HFFc6 (cell line): ENCODE data around the gene RASD1. TPM values are rescaled to one million over a fixed set of nuclear protein-coding genes. Genes with fewer than 3 reads are reported as not detected.

Experiments
- DNase-seq: peaks from one replicate; pipeline ENCODE4 v3.0.0-alpha.2; 2018
- H3K27ac Mint-ChIP-seq: 2 replicates; pipeline ENCODE4 v1.8.0; 2020; ENCODE audit warnings: mild to moderate bottlenecking, mixed read lengths
- H3K27me3 Mint-ChIP-seq: 2 replicates; pipeline ENCODE4 v1.8.0; 2021; ENCODE audit warnings: mild to moderate bottlenecking, moderate library complexity, mixed read lengths; ENCODE audit not compliant: insufficient read depth
- H3K36me3 Mint-ChIP-seq: 2 replicates; pipeline ENCODE4 v1.8.0; 2021; ENCODE audit warnings: low read depth, mixed read lengths
- H3K4me1 Mint-ChIP-seq: 2 replicates; pipeline ENCODE4 v1.8.0; 2020; ENCODE audit warnings: low read depth, mixed read lengths
- H3K4me3 Mint-ChIP-seq: 2 replicates; pipeline ENCODE4 v1.8.0; 2020; ENCODE audit warnings: mild to moderate bottlenecking, moderate library complexity, mixed read lengths
- H3K9me3 Mint-ChIP-seq: 2 replicates; pipeline ENCODE4 v1.8.0; 2020; ENCODE audit warnings: mild to moderate bottlenecking, mixed read lengths
- CTCF ChIP-seq: fragments of 200-600 bp; sonication (generic); IDR thresholded peaks from 2 replicates; pipeline ENCODE4 v1.5.0; 2021; ENCODE audit warnings: antibody characterized with exemption, mild to moderate bottlenecking
- total RNA-seq, 6 experiments: library from RNA; stranded (reverse); fragmentation: NEBNext Ultra II Directional; extraction: Animal tissue kit (Norgen Biotek cat#: 25700); gene quantifications; 2 replicates in 1 of 6; 3 replicates in 5 of 6; pipeline ENCODE4 v1.2.3, GENCODE V29; 2021

RASD1 gene
- total RNA-seq, 6 experiments from 2014 or later, result 0.17 to 1.1 (median 0.43) TPM

- Mint-ChIP-seq H3K4me3 (no peak overlapping the region), H3K27me3 (peaks cover 13% of the 10 kb centered on the region), H3K27ac (no peak overlapping the region), H3K36me3 (no peaks in the 10 kb centered on the region; the same call in 1 of the 2 replicates), H3K9me3 (no peaks in the 10 kb centered on the region), H3K4me1 (no peaks in the 10 kb centered on the region)
- no peak for TF ChIP-seq CTCF
- no peak for DNase-seq
Measured at GRCh38 chr17:17505151-17505550, 9.0 kb upstream of the RASD1 start.

- no peaks in the 10 kb centered on the region for H3K4me1 Mint-ChIP-seq
- no peak for TF ChIP-seq CTCF
- H3K27ac Mint-ChIP-seq, result no peak overlapping the region
- peaks cover 9% of the 10 kb centered on the region; the same call in 1 of the 2 replicates for H3K27me3 Mint-ChIP-seq
- no peak overlapping the region for H3K4me3 Mint-ChIP-seq
- H3K9me3 Mint-ChIP-seq, result no peaks in the 10 kb centered on the region
- H3K36me3 Mint-ChIP-seq, result no peaks in the 10 kb centered on the region
- DNase-seq, result no peak
Measured at GRCh38 chr17:17504341-17505140, 8.3 kb upstream of the RASD1 start.

- peaks cover 14% of the 10 kb centered on the region; the same call in 1 of the 2 replicates for H3K27me3 Mint-ChIP-seq
- DNase-seq, result no peak
- no peak overlapping the region for H3K27ac Mint-ChIP-seq
- H3K9me3 Mint-ChIP-seq, result no peaks in the 10 kb centered on the region
- TF ChIP-seq CTCF, result no peak
- no peaks in the 10 kb centered on the region for H3K4me1 Mint-ChIP-seq
- no peaks in the 10 kb centered on the region for H3K36me3 Mint-ChIP-seq
- no peak overlapping the region for H3K4me3 Mint-ChIP-seq
Measured at GRCh38 chr17:17503566-17504130, 7.5 kb upstream of the RASD1 start.

GRCh38 chr17:17502741-17503565 is 6.8 kb upstream of the RASD1 start:
- H3K4me3 Mint-ChIP-seq, result no peak overlapping the region
- no peaks in the 10 kb centered on the region for H3K4me1 Mint-ChIP-seq
- H3K27ac Mint-ChIP-seq, result no peak overlapping the region
- peaks cover 16% of the 10 kb centered on the region for H3K27me3 Mint-ChIP-seq
- H3K36me3 Mint-ChIP-seq, result no peaks in the 10 kb centered on the region
- DNase-seq, result no peak
- H3K9me3 Mint-ChIP-seq, result no peaks in the 10 kb centered on the region
- TF ChIP-seq CTCF, result no peak

GRCh38 chr17:17500999-17501605 is 4.9 kb upstream of the RASD1 start:
- Mint-ChIP-seq H3K9me3 (no peaks in the 10 kb centered on the region), H3K27me3 (peaks cover 16% of the 10 kb centered on the region), H3K36me3 (no peaks in the 10 kb centered on the region), H3K4me3 (no peak overlapping the region), H3K4me1 (peaks cover 6% of the 10 kb centered on the region), H3K27ac (no peak overlapping the region)
- no peak for DNase-seq
- TF ChIP-seq CTCF, result no peak
